ENCODE results near the gene DPH7.

- TF ChIP-seq, protein P1, sequence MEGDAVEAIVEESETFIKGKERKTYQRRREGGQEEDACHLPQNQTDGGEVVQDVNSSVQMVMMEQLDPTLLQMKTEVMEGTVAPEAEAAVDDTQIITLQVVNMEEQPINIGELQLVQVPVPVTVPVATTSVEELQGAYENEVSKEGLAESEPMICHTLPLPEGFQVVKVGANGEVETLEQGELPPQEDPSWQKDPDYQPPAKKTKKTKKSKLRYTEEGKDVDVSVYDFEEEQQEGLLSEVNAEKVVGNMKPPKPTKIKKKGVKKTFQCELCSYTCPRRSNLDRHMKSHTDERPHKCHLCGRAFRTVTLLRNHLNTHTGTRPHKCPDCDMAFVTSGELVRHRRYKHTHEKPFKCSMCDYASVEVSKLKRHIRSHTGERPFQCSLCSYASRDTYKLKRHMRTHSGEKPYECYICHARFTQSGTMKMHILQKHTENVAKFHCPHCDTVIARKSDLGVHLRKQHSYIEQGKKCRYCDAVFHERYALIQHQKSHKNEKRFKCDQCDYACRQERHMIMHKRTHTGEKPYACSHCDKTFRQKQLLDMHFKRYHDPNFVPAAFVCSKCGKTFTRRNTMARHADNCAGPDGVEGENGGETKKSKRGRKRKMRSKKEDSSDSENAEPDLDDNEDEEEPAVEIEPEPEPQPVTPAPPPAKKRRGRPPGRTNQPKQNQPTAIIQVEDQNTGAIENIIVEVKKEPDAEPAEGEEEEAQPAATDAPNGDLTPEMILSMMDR (IDR thresholded peaks at IDR 0.05): no peak
- TF ChIP-seq POLR2A (IDR thresholded peaks at IDR 0.05): no peak
Measured at GRCh38 chr9:137581361-137582285, 2.9 kb upstream of the DPH7 start.
